ENCODE results near the gene RGS12. TPM values are rescaled to one million over a fixed set of nuclear protein-coding genes. Genes with fewer than 3 reads are reported as not detected.

Gene RGS12
- total RNA-seq, 1 experiment from 2014 or later: 36.6 TPM

DNA sequence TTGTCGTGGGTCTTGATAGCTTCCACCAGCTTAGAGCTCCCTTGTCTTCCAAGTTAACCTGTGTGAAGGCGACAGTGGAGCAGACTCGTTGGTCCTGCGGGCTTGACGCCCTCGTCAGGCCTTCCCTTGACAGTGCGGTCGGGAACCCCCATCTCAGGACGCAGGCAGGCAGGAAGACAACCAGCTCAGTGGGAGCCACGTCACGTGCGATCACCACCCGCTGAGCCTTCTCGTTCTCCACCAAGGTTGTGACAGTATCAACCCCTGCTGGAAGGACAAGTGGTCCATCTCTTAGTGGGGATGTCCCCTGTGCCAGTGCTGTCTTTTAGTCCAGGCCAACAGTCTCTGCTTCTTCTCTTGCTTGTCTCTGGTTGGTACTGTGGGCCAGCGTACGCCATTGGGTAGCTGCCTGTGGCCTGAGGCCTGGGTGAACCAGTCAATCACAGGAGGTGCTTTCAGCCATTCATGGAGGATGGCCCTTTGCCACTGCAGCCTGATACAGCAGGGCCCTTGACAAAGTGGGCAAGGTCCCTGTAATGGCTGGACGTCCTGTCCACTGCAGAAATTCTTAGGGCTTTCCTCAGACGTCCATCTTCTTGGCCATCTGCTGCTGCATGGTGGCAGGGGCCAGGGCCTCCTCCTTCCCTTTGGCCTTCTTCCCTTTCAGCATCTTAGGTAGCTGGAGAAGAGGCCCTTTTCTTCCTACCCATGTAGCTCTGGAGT, 31.4 kb downstream of the RGS12 start:
- H3K27me3 ChIP-seq (ENCODE audit: insufficient read depth, low read depth): no peaks in the 10 kb centered on the region
- H3K79me2 ChIP-seq (ENCODE audit: low read depth): no peaks in the 10 kb centered on the region
- H3K36me3 ChIP-seq (ENCODE audit: low read depth): no peaks in the 10 kb centered on the region
- H3K4me2 ChIP-seq: no peak overlapping the region
- H3K27ac ChIP-seq: no peak overlapping the region
- no peak for DNase-seq
- BruUV-seq (replicated peaks): no TSS peak
- no peak overlapping the region for H2AFZ ChIP-seq
- intact Hi-C loops (cut with micrococcal nuclease; ENCODE audit: unreplicated experiment): no loop called here
- ChIA-PET CTCF (no interaction called here), POLR2A (ENCODE audit: unreplicated experiment) (no interaction called here)
- H4K20me1 ChIP-seq (ENCODE audit: insufficient read depth): no peaks in the 10 kb centered on the region
- H3K4me1 ChIP-seq (replicated peaks; ENCODE audit: insufficient read depth): no peaks in the 10 kb centered on the region
- no peak overlapping the region for H3K4me3 ChIP-seq
- H3K9me3 ChIP-seq (ENCODE audit: insufficient read depth, low read depth): no peaks in the 10 kb centered on the region
- H3K9me2 ChIP-seq (ENCODE audit: insufficient read depth): no peaks in the 10 kb centered on the region
- TF ChIP-seq, protein P1, sequence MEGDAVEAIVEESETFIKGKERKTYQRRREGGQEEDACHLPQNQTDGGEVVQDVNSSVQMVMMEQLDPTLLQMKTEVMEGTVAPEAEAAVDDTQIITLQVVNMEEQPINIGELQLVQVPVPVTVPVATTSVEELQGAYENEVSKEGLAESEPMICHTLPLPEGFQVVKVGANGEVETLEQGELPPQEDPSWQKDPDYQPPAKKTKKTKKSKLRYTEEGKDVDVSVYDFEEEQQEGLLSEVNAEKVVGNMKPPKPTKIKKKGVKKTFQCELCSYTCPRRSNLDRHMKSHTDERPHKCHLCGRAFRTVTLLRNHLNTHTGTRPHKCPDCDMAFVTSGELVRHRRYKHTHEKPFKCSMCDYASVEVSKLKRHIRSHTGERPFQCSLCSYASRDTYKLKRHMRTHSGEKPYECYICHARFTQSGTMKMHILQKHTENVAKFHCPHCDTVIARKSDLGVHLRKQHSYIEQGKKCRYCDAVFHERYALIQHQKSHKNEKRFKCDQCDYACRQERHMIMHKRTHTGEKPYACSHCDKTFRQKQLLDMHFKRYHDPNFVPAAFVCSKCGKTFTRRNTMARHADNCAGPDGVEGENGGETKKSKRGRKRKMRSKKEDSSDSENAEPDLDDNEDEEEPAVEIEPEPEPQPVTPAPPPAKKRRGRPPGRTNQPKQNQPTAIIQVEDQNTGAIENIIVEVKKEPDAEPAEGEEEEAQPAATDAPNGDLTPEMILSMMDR (conservative IDR thresholded peaks at IDR 0.05): no peak
- no peak for TF ChIP-seq EZH2 (IDR thresholded peaks at IDR 0.05; ENCODE audit: low read depth)
- H3F3A ChIP-seq (ENCODE audit: insufficient read depth, low read depth): no peaks in the 10 kb centered on the region

DNA sequence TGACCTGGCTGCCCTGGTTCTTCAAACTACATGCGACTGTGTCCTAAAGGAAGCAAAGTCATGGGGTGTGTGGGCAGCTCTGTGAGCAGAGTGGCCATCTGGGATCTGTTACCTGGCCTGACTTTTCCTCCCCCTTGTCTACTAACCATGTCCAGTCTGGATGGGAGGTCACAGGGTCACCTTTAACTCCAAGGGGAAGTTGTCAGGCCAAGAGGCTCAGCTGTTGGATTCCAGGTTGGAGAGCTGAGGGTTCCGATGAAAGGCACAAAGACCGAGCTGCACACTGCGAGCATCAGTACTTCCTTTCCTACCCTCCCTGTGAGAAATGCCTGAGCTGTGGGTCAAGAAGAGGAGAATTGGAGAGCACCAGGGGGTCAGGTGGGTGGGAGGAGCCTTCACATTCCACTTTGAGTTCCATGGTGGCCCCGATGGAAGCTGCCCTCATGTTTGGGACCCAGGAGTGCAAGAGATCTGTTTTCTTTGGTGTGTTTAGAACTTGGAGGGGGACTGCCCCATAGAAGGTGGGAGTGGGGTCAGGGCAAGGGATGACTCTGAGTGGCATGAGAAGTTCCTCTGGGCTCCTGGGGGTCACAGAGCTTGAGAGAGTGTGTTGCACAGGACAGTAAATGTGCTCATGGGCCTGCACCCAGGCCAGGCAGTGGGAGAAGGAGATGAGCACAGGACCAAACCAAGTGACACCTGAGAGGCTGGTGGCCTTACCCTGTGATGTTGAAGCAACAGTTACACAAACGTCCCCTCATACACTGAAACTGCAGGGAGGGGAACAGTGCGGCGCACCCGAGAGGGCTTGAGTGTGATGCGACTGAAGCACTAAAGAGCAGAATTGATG, 36.2 kb downstream of the RGS12 start:
- CTCF ChIA-PET: no interaction called here
- Histone ChIP-seq H3K36me3 (ENCODE audit: low read depth) (no peaks in the 10 kb centered on the region), H2AFZ (no peak overlapping the region), H3K4me1 (replicated peaks; ENCODE audit: insufficient read depth) (no peaks in the 10 kb centered on the region), H3K27ac (no peak overlapping the region), H3F3A (ENCODE audit: insufficient read depth, low read depth) (no peaks in the 10 kb centered on the region), H3K27me3 (ENCODE audit: insufficient read depth, low read depth) (no peaks in the 10 kb centered on the region), H3K4me2 (no peak overlapping the region), H3K79me2 (ENCODE audit: low read depth) (no peaks in the 10 kb centered on the region), H3K4me3 (no peak overlapping the region), H3K9me3 (ENCODE audit: insufficient read depth, low read depth) (no peaks in the 10 kb centered on the region), H4K20me1 (ENCODE audit: insufficient read depth) (no peaks in the 10 kb centered on the region), H3K9me2 (ENCODE audit: insufficient read depth) (no peaks in the 10 kb centered on the region)
- intact Hi-C loops (cut with micrococcal nuclease; ENCODE audit: unreplicated experiment): no loop called here
- no peak for DNase-seq
- TF ChIP-seq, protein P1 (conservative IDR thresholded peaks at IDR 0.05): no peak
- TF ChIP-seq EZH2 (IDR thresholded peaks at IDR 0.05; ENCODE audit: low read depth): no peak
- POLR2A ChIA-PET (ENCODE audit: unreplicated experiment): no interaction called here
- BruUV-seq (replicated peaks): no TSS peak

DNA sequence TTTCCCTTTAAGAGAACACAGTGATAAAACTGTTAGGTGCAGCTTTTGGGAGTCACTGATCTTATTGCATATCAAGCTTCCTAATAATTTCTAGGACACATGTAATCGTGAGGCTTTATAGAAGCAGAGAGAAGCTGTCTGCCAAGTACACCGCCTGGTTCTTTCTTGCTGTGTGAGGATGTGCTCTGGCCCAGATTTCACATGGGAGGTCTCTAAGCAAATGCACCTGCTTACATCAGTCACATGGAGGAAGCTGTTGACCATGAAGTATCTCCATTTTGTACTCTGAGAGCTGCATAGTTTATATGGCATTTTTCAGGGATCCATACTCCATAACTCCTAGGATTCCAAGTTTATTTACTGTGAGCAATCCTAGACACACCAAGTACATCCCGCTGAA, 37.1 kb downstream of the RGS12 start:
- BruUV-seq (replicated peaks): no TSS peak
- no peak overlapping the region for H3K4me3 ChIP-seq
- no peak for TF ChIP-seq EZH2 (IDR thresholded peaks at IDR 0.05; ENCODE audit: low read depth)
- TF ChIP-seq, protein P1 (conservative IDR thresholded peaks at IDR 0.05): no peak
- no peak for DNase-seq
- ChIA-PET POLR2A (ENCODE audit: unreplicated experiment) (no interaction called here), CTCF (no interaction called here)
- no peaks in the 10 kb centered on the region for H3K79me2 ChIP-seq (ENCODE audit: low read depth)
- H3K36me3 ChIP-seq (ENCODE audit: low read depth): no peaks in the 10 kb centered on the region
- H3K4me1 ChIP-seq (replicated peaks; ENCODE audit: insufficient read depth): no peaks in the 10 kb centered on the region
- intact Hi-C loops (cut with micrococcal nuclease; ENCODE audit: unreplicated experiment): no loop called here
- H3K9me3 ChIP-seq (ENCODE audit: insufficient read depth, low read depth): no peaks in the 10 kb centered on the region
- H3K27me3 ChIP-seq (ENCODE audit: insufficient read depth, low read depth): no peaks in the 10 kb centered on the region
- H3F3A ChIP-seq (ENCODE audit: insufficient read depth, low read depth): no peaks in the 10 kb centered on the region
- no peak overlapping the region for H2AFZ ChIP-seq
- no peaks in the 10 kb centered on the region for H4K20me1 ChIP-seq (ENCODE audit: insufficient read depth)
- H3K9me2 ChIP-seq (ENCODE audit: insufficient read depth): no peaks in the 10 kb centered on the region
- no peak overlapping the region for H3K27ac ChIP-seq
- H3K4me2 ChIP-seq: no peak overlapping the region

All from PC-9 (cell line).